Measurements from ENCODE around the gene WDR20. TPM values are rescaled to one million over a fixed set of nuclear protein-coding genes. Genes with fewer than 3 reads are reported as not detected.

WDR20 gene
- total and polyA plus RNA-seq, 2 of the 8 experiments (the other 6 are each of a cell fraction or from before 2014, with no cell fraction given), result 11.2 to 26.7 TPM

DNA sequence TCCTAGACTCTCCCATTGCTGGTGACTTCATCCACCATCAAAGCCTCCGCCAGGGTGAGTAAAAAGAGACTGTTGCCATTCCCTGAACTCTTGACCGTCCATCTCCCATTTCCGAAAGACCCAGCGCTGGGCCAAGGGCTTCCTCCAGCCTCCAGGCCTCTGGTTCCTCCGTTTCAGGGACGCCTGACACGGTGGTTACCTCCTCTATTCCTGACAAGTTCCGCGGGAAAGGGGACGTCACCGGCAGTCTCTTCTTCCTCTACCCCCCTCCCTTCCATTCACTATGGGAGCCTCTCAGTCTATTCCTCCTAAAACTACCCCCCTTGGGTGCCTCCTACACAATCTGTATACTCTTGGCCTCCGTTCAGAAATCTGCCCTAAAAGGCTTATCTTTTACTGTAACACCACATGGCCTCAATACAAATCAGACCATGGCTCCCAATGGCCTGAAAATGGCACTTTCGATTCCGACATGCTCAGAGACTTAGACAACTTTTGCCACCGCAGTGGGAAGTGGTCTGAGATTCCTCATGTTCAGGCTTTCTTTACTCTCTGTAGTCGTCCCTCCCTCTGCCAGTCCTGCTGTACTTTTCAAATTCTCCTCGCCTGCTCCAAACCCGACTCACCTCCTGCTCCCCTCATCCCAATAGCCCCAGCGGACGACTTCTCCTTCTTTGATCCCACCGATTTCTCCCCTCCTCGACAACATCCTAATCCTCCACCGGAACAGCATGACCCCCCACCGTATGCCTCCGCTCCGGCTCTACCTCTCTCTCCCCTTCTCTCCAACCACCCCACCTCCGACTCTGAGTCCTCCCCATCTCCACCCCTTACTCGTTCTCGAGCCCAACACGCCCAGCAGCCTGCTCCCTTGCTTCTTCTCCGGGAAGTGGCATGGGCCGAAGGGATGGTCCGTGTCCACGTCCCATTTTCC lies 94.9 kb downstream of the WDR20 start (continued):
- no peak for TF ChIP-seq ZNF274 (IDR thresholded peaks at IDR 0.05; ENCODE audit: borderline replicate concordance, extremely low read depth, low read length)
- TF ChIP-seq FOSL1 (IDR thresholded peaks at IDR 0.05; ENCODE audit: insufficient read depth, low read depth, low read length), result no peak
- TF ChIP-seq SUZ12 (IDR thresholded peaks at IDR 0.05; ENCODE audit: low read length), result no peak
- TF ChIP-seq KDM1A (IDR thresholded peaks at IDR 0.05; ENCODE audit: borderline replicate concordance, low read length), result no peak
- no peak for TF ChIP-seq EGR1 (IDR thresholded peaks at IDR 0.05; ENCODE audit: borderline replicate concordance, low read depth, low read length)
